ENCODE measurements around the gene AQP7. TPM values are rescaled to one million over a fixed set of nuclear protein-coding genes. Genes with fewer than 3 reads are reported as not detected.

AQP7 gene
- total and polyA plus RNA-seq, 9 of the 15 experiments (the other 6 are each of a cell fraction or from before 2014, with no cell fraction given): 0.04 to 0.53 (median 0.07) TPM; not detected in 4

- TF ChIP-seq TBL1XR1 (IDR thresholded peaks at IDR 0.05; ENCODE audit: low read length in 2 of 2) (0 out of 4 replicates have a peak, but pooled peaks of 1 of the 2 experiments have one; percentile 68), ZBTB11 (CRISPR knock-in tag; IDR thresholded peaks at IDR 0.05) (0 out of 6 replicates have a peak, but pooled peaks of 1 of the 3 experiments have one; percentile 38), CTBP1 (IDR thresholded peaks at IDR 0.05; ENCODE audit: borderline replicate concordance) (peak; percentile 62; the same call in 1 of the 2 replicates), HNRNPLL (IDR thresholded peaks at IDR 0.05; ENCODE audit: low read depth, low read length, poor library complexity, severe bottlenecking) (peak; percentile 74), ZBTB7A (IDR thresholded peaks at IDR 0.05; ENCODE audit: borderline replicate concordance, control insufficient read depth, low read depth, low read length) (no peak), TFAP4 (CRISPR knock-in tag; IDR thresholded peaks at IDR 0.05; ENCODE audit: borderline replicate concordance) (peak; percentile 73), NCOR1 (IDR thresholded peaks at IDR 0.05) (peak; percentile 49), CBFA2T2 (conservative IDR thresholded peaks at IDR 0.05) (peak; percentile 82), RFX1 (IDR thresholded peaks at IDR 0.05) (0 out of 2 replicates have a peak, but pooled peaks have one; percentile 6)
These were observed 26.5 kb downstream of the AQP7 start (continued) for GRCh38 chr9:33375841-33376321.
